ENCODE measurements around the gene HAO2. TPM values are rescaled to one million over a fixed set of nuclear protein-coding genes. Genes with fewer than 3 reads are reported as not detected.

HAO2 gene
- total RNA-seq, 6 experiments from 2014 or later, result 33.9 to 282 (median 99.3) TPM

DNA sequence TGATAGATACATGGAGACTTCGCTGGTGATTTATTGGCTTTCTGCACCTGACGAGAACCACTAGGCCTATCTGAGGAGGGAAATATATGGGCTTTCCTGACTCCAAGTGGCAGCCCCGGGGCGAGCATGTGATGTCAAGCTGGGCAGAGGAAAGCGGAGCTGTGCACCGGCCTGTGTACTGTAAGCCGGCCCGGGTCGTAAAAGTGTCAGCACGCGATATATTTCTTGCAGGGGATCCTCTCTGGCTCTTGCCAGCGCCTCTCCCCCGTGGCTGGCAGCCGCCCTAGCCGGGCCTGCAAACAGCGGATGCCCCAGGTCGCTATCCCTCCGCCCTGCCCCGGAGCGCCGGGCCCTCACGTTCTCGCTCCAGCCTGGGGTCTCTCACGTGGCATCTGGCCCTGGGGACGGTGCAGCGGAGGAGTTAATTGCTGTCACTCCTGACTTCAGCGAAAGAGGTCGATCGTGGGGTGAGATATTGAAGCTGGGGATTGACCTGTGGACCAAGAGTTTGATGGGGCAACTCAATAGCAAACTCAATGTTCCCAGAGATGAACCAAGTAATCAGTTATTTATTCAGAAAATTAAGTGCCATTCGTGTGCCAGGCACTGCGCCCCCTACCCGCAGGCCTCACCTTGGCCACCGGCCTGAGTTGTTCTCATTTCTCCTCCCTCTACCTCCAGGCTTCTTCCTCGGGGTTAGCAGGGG lies 41.0 kb upstream of the HAO2 start:
- Histone ChIP-seq H3K27ac (peak overlapping the region; percentile 74 to 86 (median 79)), H3K36me3 (peaks cover 0 to 2% (median 0%) of the 10 kb centered on the region in 4 donors), H3K9me3 (no peaks in the 10 kb centered on the region), H3K4me1 (peaks cover 0 to 67% (median 2%) of the 10 kb centered on the region in 4 donors), H3K4me3 (peak overlapping the region; percentile 34 to 62 (median 52)), H3K27me3 (no peaks in the 10 kb centered on the region)
- WGBS (ENCODE audit: insufficient coverage, low coverage, low lambda C conversion rate, missing lambda C conversion rate), result 6% methylated on average over 22 of the region's 34 CpGs
- intact Hi-C loops (cut with DNase I), result no loop called here
- DNase-seq (peak; percentile 42 to 77 (median 70)), ATAC-seq (peak; percentile 52 to 78 (median 72))
- peak; percentile 19 to 55 (median 36) for TF ChIP-seq CTCF (IDR thresholded peaks at IDR 0.05)
- TF ChIP-seq POLR2A (IDR thresholded peaks at IDR 0.05), result no peak

DNA sequence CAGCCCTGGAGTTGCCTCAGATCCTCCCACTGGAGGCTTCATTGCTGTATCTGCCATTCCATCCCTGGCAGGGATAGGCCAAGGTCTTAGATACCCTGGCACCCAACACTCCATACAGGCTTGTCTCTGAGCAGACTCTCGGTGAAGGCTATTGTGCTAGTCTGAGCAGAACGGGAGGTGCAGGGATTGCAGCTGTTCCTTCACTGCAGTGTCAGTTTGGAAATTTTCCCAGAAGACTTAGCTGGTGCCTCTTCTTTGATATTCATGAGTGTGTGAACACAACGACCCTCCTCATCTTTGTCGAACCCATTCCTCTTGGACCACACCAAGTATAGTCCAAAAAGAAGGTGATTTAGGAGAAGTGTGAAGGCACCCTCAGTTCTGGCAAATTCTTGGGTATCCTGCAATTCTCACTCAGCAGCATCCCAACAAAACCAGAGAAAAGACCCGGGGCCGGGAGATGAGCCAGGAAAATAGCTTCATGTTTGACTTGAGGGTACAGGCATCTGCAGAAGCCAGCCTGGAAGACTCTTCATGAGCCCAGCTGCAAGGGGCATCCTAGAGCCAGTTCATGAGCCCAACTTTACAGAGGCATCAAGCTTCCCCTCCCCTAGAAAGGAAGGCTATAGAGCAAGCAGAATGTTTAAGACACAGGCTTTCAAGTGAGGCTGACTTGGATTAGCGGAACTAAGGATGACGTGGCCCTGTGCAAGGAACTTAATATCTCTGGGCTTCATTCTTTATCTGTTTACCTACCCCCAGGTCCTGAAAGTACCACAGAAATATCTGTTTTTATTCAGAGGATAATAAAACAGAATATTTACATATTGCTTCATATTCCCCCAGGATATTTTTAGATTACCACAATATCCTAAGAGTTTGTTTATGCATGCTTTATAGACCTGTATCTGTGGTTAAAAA lies 38.8 kb upstream of the HAO2 start:
- intact Hi-C loops (cut with DNase I), result no loop called here
- TF ChIP-seq CTCF (IDR thresholded peaks at IDR 0.05), result no peak
- no peak for TF ChIP-seq POLR2A (IDR thresholded peaks at IDR 0.05)
- Histone ChIP-seq H3K4me1 (peaks cover 0 to 58% (median 2%) of the 10 kb centered on the region in 4 donors), H3K27me3 (no peaks in the 10 kb centered on the region), H3K4me3 (no peak overlapping the region), H3K9me3 (no peaks in the 10 kb centered on the region), H3K27ac (peak overlapping the region in 1 of 3 donors; percentile 20), H3K36me3 (peaks cover 0 to 2% (median 0%) of the 10 kb centered on the region in 4 donors)
- WGBS (ENCODE audit: insufficient coverage, low coverage, low lambda C conversion rate, missing lambda C conversion rate), result 51% methylated on average over 7 of the region's 8 CpGs
- DNase-seq (no peak), ATAC-seq (no peak)

GRCh38 chr1:119330466-119331189 lies 38.0 kb upstream of the HAO2 start:
- TF ChIP-seq CTCF (IDR thresholded peaks at IDR 0.05) (no peak), POLR2A (IDR thresholded peaks at IDR 0.05) (no peak)
- WGBS (ENCODE audit: insufficient coverage, low coverage, low lambda C conversion rate, missing lambda C conversion rate), result 26% methylated on average over 6 of the region's 6 CpGs
- DNase-seq, result no peak
- ATAC-seq, result no peak
- intact Hi-C loops (cut with DNase I), result no loop called here
- Histone ChIP-seq H3K27ac (peak overlapping the region in 1 of 3 donors; percentile 19), H3K9me3 (no peaks in the 10 kb centered on the region), H3K36me3 (no peaks in the 10 kb centered on the region), H3K27me3 (no peaks in the 10 kb centered on the region), H3K4me3 (no peak overlapping the region), H3K4me1 (peaks cover 0 to 56% (median 2%) of the 10 kb centered on the region in 4 donors)

DNA sequence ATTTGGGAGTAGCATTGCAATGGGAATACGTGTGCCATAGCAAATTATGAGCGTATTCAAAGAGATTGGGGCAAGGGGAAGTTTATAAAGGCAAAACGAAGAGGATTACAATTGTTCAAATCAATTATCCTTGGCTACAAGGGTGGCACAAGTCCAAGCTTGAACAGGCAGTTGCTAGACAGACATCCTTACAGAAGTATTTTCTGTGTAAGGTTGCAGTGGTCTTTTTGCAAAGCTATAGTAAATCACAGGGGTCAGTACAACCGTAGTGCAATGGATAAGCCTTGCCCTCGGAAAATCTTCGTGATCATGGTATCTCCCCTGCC lies 37.4 kb upstream of the HAO2 start:
- no peaks in the 10 kb centered on the region for H3K27me3 ChIP-seq
- H3K4me3 ChIP-seq, result no peak overlapping the region
- WGBS (ENCODE audit: insufficient coverage, low coverage, low lambda C conversion rate, missing lambda C conversion rate), result 46% methylated on average over 6 of the region's 6 CpGs
- peak overlapping the region in 1 of 3 donors; percentile 19 for H3K27ac ChIP-seq
- TF ChIP-seq CTCF (IDR thresholded peaks at IDR 0.05), result no peak
- TF ChIP-seq POLR2A (IDR thresholded peaks at IDR 0.05), result no peak
- no peaks in the 10 kb centered on the region for H3K9me3 ChIP-seq
- H3K36me3 ChIP-seq, result no peaks in the 10 kb centered on the region
- intact Hi-C loops (cut with DNase I), result no loop called here
- DNase-seq (no peak), ATAC-seq (no peak)
- H3K4me1 ChIP-seq, result peaks cover 0 to 51% (median 2%) of the 10 kb centered on the region in 4 donors
